ENCODE measurements around the gene VWA5B2. TPM values are rescaled to one million over a fixed set of nuclear protein-coding genes. Genes with fewer than 3 reads are reported as not detected.

VWA5B2 gene
- total and polyA plus RNA-seq, 2 of the 4 experiments (the other 2 are of a cell fraction) = not detected

DNA sequence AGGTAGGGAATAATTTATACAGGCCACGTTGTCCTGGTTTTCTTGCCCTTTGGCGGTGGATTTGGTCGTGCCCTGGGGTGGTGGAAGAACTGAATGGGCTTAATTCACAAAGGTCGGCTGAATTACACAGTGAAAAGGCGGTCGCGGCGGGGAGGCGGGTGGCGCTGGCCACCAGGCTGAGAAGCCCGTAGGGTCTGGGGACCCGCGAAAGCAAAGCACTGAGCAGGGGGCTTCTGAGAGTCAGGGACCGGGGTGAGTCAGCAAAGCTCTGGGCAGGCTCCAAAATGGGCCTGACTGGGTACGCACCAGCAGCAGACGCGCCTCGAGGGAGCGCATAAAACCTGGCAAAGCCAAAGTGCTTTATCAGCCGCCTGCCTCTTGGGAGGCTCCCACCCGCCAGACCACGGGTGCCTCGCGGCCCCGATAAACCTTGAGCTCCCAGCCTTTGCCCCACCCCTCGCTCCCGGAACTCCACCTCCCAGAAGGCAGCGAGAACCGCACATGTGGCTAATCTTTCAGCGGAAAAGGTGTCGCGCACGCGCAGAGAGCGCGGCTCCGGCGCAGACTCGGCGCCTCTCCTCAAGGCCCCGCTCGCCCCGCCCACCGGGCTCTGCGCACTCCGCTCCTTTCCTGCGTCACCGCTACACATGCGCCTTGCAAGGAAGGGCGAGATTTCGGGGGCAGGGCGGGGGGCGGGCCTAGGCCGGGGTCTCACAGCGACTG is 43.8 kb upstream of the VWA5B2 start:
- intact Hi-C loops (cut with micrococcal nuclease) = loop anchor here (1.0 to 2.0 kb wide), 2 partner anchors 8 to 63 kb away; partner anchors contain the start of genes ALG3 and EEF1AKMT4
- TF ChIP-seq MXI1 (IDR thresholded peaks at IDR 0.05; ENCODE audit: borderline replicate concordance, low read depth, low read length) = peak; percentile 73
- no peak for TF ChIP-seq ELK1 (IDR thresholded peaks at IDR 0.05; ENCODE audit: borderline replicate concordance, low read depth, low read length)
- TF ChIP-seq MAFK (IDR thresholded peaks at IDR 0.05; ENCODE audit: low read depth, low read length) = peak; percentile 10; the same call in 1 of the 2 replicates
- TF ChIP-seq CEBPB (IDR thresholded peaks at IDR 0.05; ENCODE audit: low read depth, low read length) = no peak
- peak; percentile 71; the same call in 1 of the 2 replicates for TF ChIP-seq BHLHE40 (IDR thresholded peaks at IDR 0.05; ENCODE audit: low read depth, low read length)
- peak; percentile 9; the same call in 1 of the 2 replicates for TF ChIP-seq FOS (IDR thresholded peaks at IDR 0.05; ENCODE audit: low read depth, low read length)
- TF ChIP-seq CHD1 (IDR thresholded peaks at IDR 0.05; ENCODE audit: low read depth, low read length) = no peak
- TF ChIP-seq MAZ (IDR thresholded peaks at IDR 0.05; ENCODE audit: borderline replicate concordance, low read depth, low read length) = peak; percentile 86; the same call in 1 of the 2 replicates
- TF ChIP-seq RAD21 (IDR thresholded peaks at IDR 0.05; ENCODE audit: low read length) = no peak
- no peak for TF ChIP-seq SMC3 (IDR thresholded peaks at IDR 0.05; ENCODE audit: low read depth, low read length)
- TF ChIP-seq NFE2L2 (IDR thresholded peaks at IDR 0.05; ENCODE audit: low read depth, low read length) = peak; percentile 43; the same call in 1 of the 2 replicates
- peak; percentile 60; the same call in 1 of the 2 replicates for TF ChIP-seq POLR2A (IDR thresholded peaks at IDR 0.05; ENCODE audit: low read depth, low read length)
- no peak for TF ChIP-seq RFX5 (IDR thresholded peaks at IDR 0.05; ENCODE audit: low read depth, low read length)
- no peak for TF ChIP-seq CTCF (conservative IDR thresholded peaks at IDR 0.05; ENCODE audit: low read depth, low read length)

More for the DNA sequence above, 43.8 kb upstream of the VWA5B2 start:
- Histone ChIP-seq H3K14ac (replicated peaks; ENCODE audit: low read depth, low read length) (peak overlapping the region; percentile 18; the same call in 1 of the 2 replicates), H3K36me3 (ENCODE audit: control insufficient read depth, insufficient read depth, low read length) (peaks cover 62% of the 10 kb centered on the region), H2AK9ac (replicated peaks; ENCODE audit: low read depth, low read length, poor library complexity) (peak overlapping the region; percentile 79), H3K27ac (ENCODE audit: insufficient read depth, low read length) (peak overlapping the region; percentile 66), H3K9ac (ENCODE audit: low read depth, low read length) (peak overlapping the region; percentile 17), H2AK5ac (ENCODE audit: low read depth, low read length) (peak overlapping the region; percentile 33; the same call in 1 of the 2 replicates), H3K23ac (ENCODE audit: low read depth, low read length) (0 out of 2 replicates have a peak overlapping the region, but pooled peaks have one; percentile 15), H2BK5ac (ENCODE audit: low read depth, low read length, poor library complexity, severe bottlenecking) (peak overlapping the region; percentile 49), H3K4me1 (ENCODE audit: control insufficient read depth, insufficient read depth, low read length) (peaks cover 3% of the 10 kb centered on the region; the same call in 1 of the 2 replicates), H2AFZ (replicated peaks; ENCODE audit: low read length, poor library complexity) (peak overlapping the region; percentile 95), H3K56ac (ENCODE audit: extremely low read depth, insufficient read depth, low read length) (peak overlapping the region; percentile 52; the same call in 1 of the 2 replicates), H2BK120ac (ENCODE audit: low read depth, low read length) (no peak overlapping the region), H3K4ac (ENCODE audit: low read depth, low read length) (peak overlapping the region; percentile 70), H2BK20ac (ENCODE audit: low read depth, low read length) (no peak overlapping the region), H3K4me2 (ENCODE audit: low read depth, low read length) (peak overlapping the region; percentile 64), H3K79me1 (ENCODE audit: low read depth in 1 of 2, low read length in 2 of 2) (peaks cover 39 to 62% of the 10 kb centered on the region in 2 experiments), H4K8ac (ENCODE audit: low read depth in 2 of 2, low read length in 2 of 2) (peak overlapping the region in 1 of 2 experiments; percentile 86; a peak in 3 of 4 replicates), H2BK15ac (ENCODE audit: low read depth, low read length) (no peak overlapping the region), H4K5ac (ENCODE audit: low read depth, low read length) (peak overlapping the region; percentile 32; the same call in 1 of the 2 replicates), H3K9me3 (ENCODE audit: control insufficient read depth, insufficient read depth, low read length) (no peaks in the 10 kb centered on the region), H3K9me1 (ENCODE audit: insufficient read depth, low read length) (0 out of 2 replicates have a peak, but pooled peaks cover 8% of the 10 kb centered on the region), H4K20me1 (ENCODE audit: insufficient read depth, low read length) (peaks cover 27% of the 10 kb centered on the region), H3K27me3 (ENCODE audit: control insufficient read depth, insufficient read depth, low read length) (no peaks in the 10 kb centered on the region), H3K18ac (ENCODE audit: low read depth, low read length) (no peak overlapping the region), H3K4me3 (ENCODE audit: insufficient read depth, low read depth, low read length) (peak overlapping the region; percentile 67), H4K91ac (ENCODE audit: insufficient read depth, low read depth, low read length) (peak overlapping the region; percentile 53; the same call in 1 of the 2 replicates)
- POLR2A ChIA-PET (ENCODE audit: unreplicated experiment) = interaction anchor here (1.6 kb wide), 1 partner anchor 9 kb away, joined by 11 read pairs; no protein-coding TSS in a partner anchor
- in situ Hi-C loops (cut with MboI; ENCODE audit: low sequenced_read_pairs) = no loop called here
- peak; percentile 99 for ATAC-seq (ENCODE audit: low read depth)
- BruUV-seq (replicated peaks) = no TSS peak
- CTCF ChIA-PET = interaction anchor here (1.0 kb wide), 1 partner anchor 25 kb away, joined by 3 read pairs; no protein-coding TSS in a partner anchor
- DNase-seq = peak; percentile 98
- WGBS, 2 experiments (ENCODE audit: extremely low coverage in 2 of 2, insufficient read length in 1 of 2) = 2% methylated on average over 37 of the region's 55 CpGs; no CpG with 5 or more reads in 1 of the 2 experiments
- dilution Hi-C loops (cut with HindIII; ENCODE audit: low sequenced_read_pairs, unreplicated experiment) = no loop called here
